ENCODE results near the gene ACTRT2. TPM values are rescaled to one million over a fixed set of nuclear protein-coding genes. Genes with fewer than 3 reads are reported as not detected.

Gene ACTRT2
- total RNA-seq, 1 experiment from 2014 or later, result not detected

DNA sequence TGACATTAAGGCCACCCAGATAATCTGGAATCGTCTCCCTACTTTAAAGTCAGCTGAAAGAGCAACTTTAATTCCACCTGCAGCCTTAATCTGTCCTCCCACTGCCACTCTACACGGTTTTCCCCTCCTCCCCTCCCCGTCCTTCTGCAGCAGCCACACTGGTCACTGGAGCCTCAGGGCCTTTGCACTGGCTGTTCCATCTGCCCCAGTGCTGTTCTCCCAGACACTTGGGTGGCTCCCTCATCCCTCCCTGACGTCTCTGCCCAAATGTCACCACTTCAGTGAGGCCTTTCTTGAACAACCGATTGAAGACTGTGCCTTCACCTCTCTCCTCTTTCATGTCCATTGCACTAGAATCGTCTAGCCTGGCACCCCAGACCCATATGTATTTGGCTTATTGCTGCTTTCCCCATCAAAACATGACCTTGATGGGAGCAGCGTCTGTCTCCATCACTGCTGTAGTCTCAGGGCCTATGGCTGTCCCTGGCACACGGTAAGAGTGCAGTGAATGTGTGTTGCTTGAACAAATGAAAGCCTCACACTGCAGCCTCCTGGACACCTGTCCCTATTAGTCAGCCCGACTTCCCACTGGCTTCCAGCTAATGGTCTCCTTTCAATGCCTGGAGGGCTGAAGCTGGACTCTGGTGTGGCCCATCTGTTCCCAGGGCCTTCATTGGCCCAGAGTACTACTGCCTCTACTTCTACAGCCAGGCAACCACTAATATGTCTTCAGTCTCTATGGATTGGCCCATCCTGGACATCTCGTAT lies 37.2 kb downstream of the ACTRT2 start:
- no peak overlapping the region for H3K4me3 ChIP-seq (ENCODE audit: low read depth, low read length)
- H3K4me1 ChIP-seq, result no peaks in the 10 kb centered on the region
- H3K9me3 ChIP-seq, result no peaks in the 10 kb centered on the region
- H3K4me1 Mint-ChIP-seq (ENCODE audit: low read depth, unreplicated experiment), result no peaks in the 10 kb centered on the region
- intact Hi-C loops (cut with micrococcal nuclease; ENCODE audit: unreplicated experiment), result no loop called here
- TF ChIP-seq, protein P1, sequence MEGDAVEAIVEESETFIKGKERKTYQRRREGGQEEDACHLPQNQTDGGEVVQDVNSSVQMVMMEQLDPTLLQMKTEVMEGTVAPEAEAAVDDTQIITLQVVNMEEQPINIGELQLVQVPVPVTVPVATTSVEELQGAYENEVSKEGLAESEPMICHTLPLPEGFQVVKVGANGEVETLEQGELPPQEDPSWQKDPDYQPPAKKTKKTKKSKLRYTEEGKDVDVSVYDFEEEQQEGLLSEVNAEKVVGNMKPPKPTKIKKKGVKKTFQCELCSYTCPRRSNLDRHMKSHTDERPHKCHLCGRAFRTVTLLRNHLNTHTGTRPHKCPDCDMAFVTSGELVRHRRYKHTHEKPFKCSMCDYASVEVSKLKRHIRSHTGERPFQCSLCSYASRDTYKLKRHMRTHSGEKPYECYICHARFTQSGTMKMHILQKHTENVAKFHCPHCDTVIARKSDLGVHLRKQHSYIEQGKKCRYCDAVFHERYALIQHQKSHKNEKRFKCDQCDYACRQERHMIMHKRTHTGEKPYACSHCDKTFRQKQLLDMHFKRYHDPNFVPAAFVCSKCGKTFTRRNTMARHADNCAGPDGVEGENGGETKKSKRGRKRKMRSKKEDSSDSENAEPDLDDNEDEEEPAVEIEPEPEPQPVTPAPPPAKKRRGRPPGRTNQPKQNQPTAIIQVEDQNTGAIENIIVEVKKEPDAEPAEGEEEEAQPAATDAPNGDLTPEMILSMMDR (IDR thresholded peaks at IDR 0.05; ENCODE audit: insufficient read depth in 1 of 2, low read depth in 1 of 2, low read length in 1 of 2, severe bottlenecking in 1 of 2, unreplicated experiment in 1 of 2), result no peak
- peaks cover 14% of the 10 kb centered on the region for H3K27me3 Mint-ChIP-seq (ENCODE audit: insufficient read depth, unreplicated experiment)
- no peak overlapping the region for H3K4me3 Mint-ChIP-seq (ENCODE audit: unreplicated experiment)
- BruUV-seq (replicated peaks), result no TSS peak
- no peaks in the 10 kb centered on the region for H3K9me3 Mint-ChIP-seq (ENCODE audit: unreplicated experiment)
- H3K36me3 ChIP-seq (ENCODE audit: control insufficient read depth, insufficient read depth, low read length), result no peaks in the 10 kb centered on the region
- no peaks in the 10 kb centered on the region for H3K36me3 Mint-ChIP-seq (ENCODE audit: insufficient read depth, unreplicated experiment)
- POLR2A ChIA-PET, result no interaction called here
- DNase-seq, result peak in 1 of 2 experiments; percentile 21
- H3K27me3 ChIP-seq (replicated peaks; ENCODE audit: control insufficient read depth, insufficient read depth, low read length), result no peaks in the 10 kb centered on the region
- H3K27ac Mint-ChIP-seq (ENCODE audit: unreplicated experiment), result no peak overlapping the region
- CTCF ChIA-PET, result no interaction called here

DNA sequence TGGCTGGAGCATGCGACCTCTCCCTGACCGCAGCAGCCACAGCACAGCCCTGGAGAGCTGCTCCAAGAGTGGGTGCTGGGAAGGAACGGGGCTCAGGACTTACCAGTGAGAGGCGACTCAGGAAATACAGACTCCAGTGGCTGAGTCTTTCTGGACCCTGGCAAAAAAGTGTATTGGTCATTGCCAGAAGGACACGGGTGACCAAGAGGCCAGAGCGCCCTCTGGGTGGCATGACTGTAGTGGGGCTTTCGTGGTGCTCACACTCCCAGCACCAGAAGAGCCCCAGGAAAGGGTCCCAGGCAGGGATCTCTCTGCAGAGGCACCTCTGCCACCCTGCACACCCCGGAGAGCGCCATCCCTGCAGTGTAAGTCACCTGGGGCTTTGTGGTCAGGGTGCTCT lies 38.9 kb downstream of the ACTRT2 start:
- DNase-seq, result peak in 1 of 2 experiments; percentile 13
- H3K27me3 Mint-ChIP-seq (ENCODE audit: insufficient read depth, unreplicated experiment), result peaks cover 10% of the 10 kb centered on the region
- no peak overlapping the region for H3K4me3 ChIP-seq (ENCODE audit: low read depth, low read length)
- intact Hi-C loops (cut with micrococcal nuclease; ENCODE audit: unreplicated experiment), result no loop called here
- H3K9me3 Mint-ChIP-seq (ENCODE audit: unreplicated experiment), result no peaks in the 10 kb centered on the region
- no peaks in the 10 kb centered on the region for H3K27me3 ChIP-seq (replicated peaks; ENCODE audit: control insufficient read depth, insufficient read depth, low read length)
- H3K27ac Mint-ChIP-seq (ENCODE audit: unreplicated experiment), result no peak overlapping the region
- no peaks in the 10 kb centered on the region for H3K36me3 Mint-ChIP-seq (ENCODE audit: insufficient read depth, unreplicated experiment)
- no peak overlapping the region for H3K4me3 Mint-ChIP-seq (ENCODE audit: unreplicated experiment)
- POLR2A ChIA-PET, result no interaction called here
- no TSS peak for BruUV-seq (replicated peaks)
- TF ChIP-seq, protein P1 (IDR thresholded peaks at IDR 0.05; ENCODE audit: insufficient read depth in 1 of 2, low read depth in 1 of 2, low read length in 1 of 2, severe bottlenecking in 1 of 2, unreplicated experiment in 1 of 2), result no peak
- no peaks in the 10 kb centered on the region for H3K4me1 ChIP-seq
- H3K9me3 ChIP-seq, result no peaks in the 10 kb centered on the region
- CTCF ChIA-PET, result no interaction called here
- no peaks in the 10 kb centered on the region for H3K36me3 ChIP-seq (ENCODE audit: control insufficient read depth, insufficient read depth, low read length)
- no peaks in the 10 kb centered on the region for H3K4me1 Mint-ChIP-seq (ENCODE audit: low read depth, unreplicated experiment)

DNA sequence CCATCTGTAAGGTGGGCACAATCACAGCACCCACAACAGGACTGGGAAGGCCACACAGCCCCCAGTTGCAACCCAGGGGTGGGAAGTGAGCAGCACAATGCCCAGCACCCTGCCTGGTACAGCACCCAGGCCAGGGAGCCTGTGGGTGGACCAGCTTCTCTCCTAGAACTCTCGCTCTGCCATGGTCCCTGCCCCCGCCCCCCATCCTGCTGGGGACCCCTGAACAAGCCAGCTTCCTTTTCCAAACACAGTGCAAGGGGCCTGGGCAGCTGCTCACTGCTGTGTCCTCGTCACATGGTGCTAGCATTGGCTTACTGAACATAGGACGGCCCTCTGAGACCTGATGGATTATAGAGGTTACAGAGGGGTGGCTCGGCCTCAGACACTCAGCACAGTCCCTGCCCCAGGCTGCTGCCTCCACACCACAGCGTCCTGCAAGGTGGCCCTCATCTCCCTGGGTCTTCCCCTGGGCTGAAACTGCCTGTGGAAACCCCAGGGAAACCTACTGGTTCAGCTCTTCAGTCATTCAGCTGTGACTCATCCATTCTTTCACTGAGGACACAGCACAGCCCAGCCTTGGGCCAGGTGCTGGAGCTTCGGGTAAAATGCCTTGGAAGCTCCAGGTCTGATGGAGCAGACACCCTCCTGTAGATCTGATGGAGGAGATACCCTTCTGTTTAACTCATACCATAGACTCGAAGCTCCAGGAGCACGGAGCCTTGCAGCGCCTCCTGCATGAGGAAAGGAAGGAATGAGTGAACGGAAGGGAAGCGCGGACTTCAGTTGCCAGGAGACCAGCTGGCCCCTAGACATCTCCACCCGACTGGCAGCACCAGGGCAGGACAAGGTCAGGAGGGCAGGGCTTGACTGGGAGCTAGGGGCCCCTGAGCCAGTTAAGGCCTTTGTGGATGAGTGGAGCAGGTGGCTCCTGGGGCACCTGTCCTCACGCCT lies 39.6 kb downstream of the ACTRT2 start:
- Mint-ChIP-seq H3K27me3 (ENCODE audit: insufficient read depth, unreplicated experiment) (peaks cover 10% of the 10 kb centered on the region), H3K4me1 (ENCODE audit: low read depth, unreplicated experiment) (no peaks in the 10 kb centered on the region), H3K27ac (ENCODE audit: unreplicated experiment) (no peak overlapping the region), H3K9me3 (ENCODE audit: unreplicated experiment) (no peaks in the 10 kb centered on the region), H3K4me3 (ENCODE audit: unreplicated experiment) (no peak overlapping the region), H3K36me3 (ENCODE audit: insufficient read depth, unreplicated experiment) (no peaks in the 10 kb centered on the region)
- Histone ChIP-seq H3K9me3 (no peaks in the 10 kb centered on the region), H3K4me3 (ENCODE audit: low read depth, low read length) (no peak overlapping the region), H3K36me3 (ENCODE audit: control insufficient read depth, insufficient read depth, low read length) (no peaks in the 10 kb centered on the region), H3K27me3 (replicated peaks; ENCODE audit: control insufficient read depth, insufficient read depth, low read length) (no peaks in the 10 kb centered on the region), H3K4me1 (no peaks in the 10 kb centered on the region)
- DNase-seq, result peak in 1 of 2 experiments; percentile 28
- TF ChIP-seq, protein P1 (IDR thresholded peaks at IDR 0.05; ENCODE audit: insufficient read depth in 1 of 2, low read depth in 1 of 2, low read length in 1 of 2, severe bottlenecking in 1 of 2, unreplicated experiment in 1 of 2), result no peak
- BruUV-seq (replicated peaks), result no TSS peak
- POLR2A ChIA-PET, result no interaction called here
- intact Hi-C loops (cut with micrococcal nuclease; ENCODE audit: unreplicated experiment), result no loop called here
- CTCF ChIA-PET, result interaction anchor here (1.2 kb wide), 1 partner anchor 40 kb away, joined by 4 read pairs; no protein-coding TSS in a partner anchor
